ENCODE results near the gene NABP1.

Gene NABP1

DNA sequence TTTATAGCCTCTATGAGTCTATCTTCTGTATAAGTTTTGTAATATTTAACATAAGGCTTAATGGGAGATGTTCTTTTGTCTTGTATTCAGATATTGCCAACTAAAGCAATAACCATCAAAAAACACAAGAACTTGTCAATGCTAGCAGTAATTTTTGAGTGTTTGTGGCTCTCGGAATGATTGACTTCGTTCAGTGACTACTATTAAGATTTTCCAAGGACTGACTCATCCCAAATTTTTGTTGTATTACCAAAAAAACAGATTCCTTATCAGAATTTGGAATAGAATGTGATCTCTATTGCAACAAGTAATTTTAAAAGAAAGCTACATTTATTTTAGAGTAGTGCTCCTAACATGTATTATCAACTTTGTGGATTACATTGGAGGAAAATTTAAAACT lies 8.1 kb downstream of the NABP1 start:
- TF ChIP-seq EGR1 (IDR thresholded peaks at IDR 0.05) (no peak), RAD21 (IDR thresholded peaks at IDR 0.05; ENCODE audit: low read depth) (no peak), EP300 (IDR thresholded peaks at IDR 0.05; ENCODE audit: borderline replicate concordance) (no peak), FOXM1 (IDR thresholded peaks at IDR 0.05; ENCODE audit: borderline replicate concordance, low read depth) (no peak), CREB1 (IDR thresholded peaks at IDR 0.05; ENCODE audit: low read depth) (no peak), TEAD4 (IDR thresholded peaks at IDR 0.05) (no peak), TAF1 (IDR thresholded peaks at IDR 0.05; ENCODE audit: low read depth) (no peak), YY1 (IDR thresholded peaks at IDR 0.05; ENCODE audit: low read depth) (no peak), CEBPB (IDR thresholded peaks at IDR 0.05) (no peak), NFIC (IDR thresholded peaks at IDR 0.05) (no peak), TCF12 (IDR thresholded peaks at IDR 0.05; ENCODE audit: low read depth) (no peak), ZBTB7A (IDR thresholded peaks at IDR 0.05; ENCODE audit: low read depth) (no peak)
- TF ChIP-seq, protein P1, sequence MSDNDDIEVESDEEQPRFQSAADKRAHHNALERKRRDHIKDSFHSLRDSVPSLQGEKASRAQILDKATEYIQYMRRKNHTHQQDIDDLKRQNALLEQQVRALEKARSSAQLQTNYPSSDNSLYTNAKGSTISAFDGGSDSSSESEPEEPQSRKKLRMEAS (IDR thresholded peaks at IDR 0.05) = no peak
- TF ChIP-seq, protein P2, sequence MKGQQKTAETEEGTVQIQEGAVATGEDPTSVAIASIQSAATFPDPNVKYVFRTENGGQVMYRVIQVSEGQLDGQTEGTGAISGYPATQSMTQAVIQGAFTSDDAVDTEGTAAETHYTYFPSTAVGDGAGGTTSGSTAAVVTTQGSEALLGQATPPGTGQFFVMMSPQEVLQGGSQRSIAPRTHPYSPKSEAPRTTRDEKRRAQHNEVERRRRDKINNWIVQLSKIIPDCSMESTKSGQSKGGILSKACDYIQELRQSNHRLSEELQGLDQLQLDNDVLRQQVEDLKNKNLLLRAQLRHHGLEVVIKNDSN (IDR thresholded peaks at IDR 0.05) = no peak
- TF ChIP-seq, protein P3, sequence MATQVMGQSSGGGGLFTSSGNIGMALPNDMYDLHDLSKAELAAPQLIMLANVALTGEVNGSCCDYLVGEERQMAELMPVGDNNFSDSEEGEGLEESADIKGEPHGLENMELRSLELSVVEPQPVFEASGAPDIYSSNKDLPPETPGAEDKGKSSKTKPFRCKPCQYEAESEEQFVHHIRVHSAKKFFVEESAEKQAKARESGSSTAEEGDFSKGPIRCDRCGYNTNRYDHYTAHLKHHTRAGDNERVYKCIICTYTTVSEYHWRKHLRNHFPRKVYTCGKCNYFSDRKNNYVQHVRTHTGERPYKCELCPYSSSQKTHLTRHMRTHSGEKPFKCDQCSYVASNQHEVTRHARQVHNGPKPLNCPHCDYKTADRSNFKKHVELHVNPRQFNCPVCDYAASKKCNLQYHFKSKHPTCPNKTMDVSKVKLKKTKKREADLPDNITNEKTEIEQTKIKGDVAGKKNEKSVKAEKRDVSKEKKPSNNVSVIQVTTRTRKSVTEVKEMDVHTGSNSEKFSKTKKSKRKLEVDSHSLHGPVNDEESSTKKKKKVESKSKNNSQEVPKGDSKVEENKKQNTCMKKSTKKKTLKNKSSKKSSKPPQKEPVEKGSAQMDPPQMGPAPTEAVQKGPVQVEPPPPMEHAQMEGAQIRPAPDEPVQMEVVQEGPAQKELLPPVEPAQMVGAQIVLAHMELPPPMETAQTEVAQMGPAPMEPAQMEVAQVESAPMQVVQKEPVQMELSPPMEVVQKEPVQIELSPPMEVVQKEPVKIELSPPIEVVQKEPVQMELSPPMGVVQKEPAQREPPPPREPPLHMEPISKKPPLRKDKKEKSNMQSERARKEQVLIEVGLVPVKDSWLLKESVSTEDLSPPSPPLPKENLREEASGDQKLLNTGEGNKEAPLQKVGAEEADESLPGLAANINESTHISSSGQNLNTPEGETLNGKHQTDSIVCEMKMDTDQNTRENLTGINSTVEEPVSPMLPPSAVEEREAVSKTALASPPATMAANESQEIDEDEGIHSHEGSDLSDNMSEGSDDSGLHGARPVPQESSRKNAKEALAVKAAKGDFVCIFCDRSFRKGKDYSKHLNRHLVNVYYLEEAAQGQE (IDR thresholded peaks at IDR 0.05; ENCODE audit: low read depth) = no peak

DNA sequence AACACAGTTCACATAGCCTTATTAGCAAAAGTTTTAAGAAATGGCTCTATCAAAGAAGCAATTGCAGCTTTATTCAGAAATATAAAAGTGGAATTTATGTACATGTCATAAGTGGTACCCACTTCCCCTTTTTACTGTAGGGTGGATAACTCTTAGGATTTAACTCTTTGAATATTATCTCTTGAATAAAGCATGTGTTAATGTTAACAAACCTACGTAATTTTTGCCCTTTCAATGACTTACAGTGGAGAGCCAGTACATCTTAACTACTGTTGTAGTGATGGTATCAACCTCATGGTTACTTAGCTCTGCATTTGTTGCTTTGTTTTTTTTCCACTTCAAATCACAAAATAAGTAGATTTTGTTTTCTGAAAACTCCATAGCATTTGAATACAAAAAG lies 8.8 kb downstream of the NABP1 start:
- TF ChIP-seq EP300 (IDR thresholded peaks at IDR 0.05; ENCODE audit: borderline replicate concordance) (no peak), NFIC (IDR thresholded peaks at IDR 0.05) (no peak), YY1 (IDR thresholded peaks at IDR 0.05; ENCODE audit: low read depth) (no peak), CREB1 (IDR thresholded peaks at IDR 0.05; ENCODE audit: low read depth) (no peak), ZBTB7A (IDR thresholded peaks at IDR 0.05; ENCODE audit: low read depth) (no peak), FOXM1 (IDR thresholded peaks at IDR 0.05; ENCODE audit: borderline replicate concordance, low read depth) (no peak), CEBPB (IDR thresholded peaks at IDR 0.05) (no peak), TCF12 (IDR thresholded peaks at IDR 0.05; ENCODE audit: low read depth) (no peak)
- TF ChIP-seq, protein P3 (IDR thresholded peaks at IDR 0.05; ENCODE audit: low read depth) = no peak
- TF ChIP-seq, protein P2 (IDR thresholded peaks at IDR 0.05) = no peak

DNA sequence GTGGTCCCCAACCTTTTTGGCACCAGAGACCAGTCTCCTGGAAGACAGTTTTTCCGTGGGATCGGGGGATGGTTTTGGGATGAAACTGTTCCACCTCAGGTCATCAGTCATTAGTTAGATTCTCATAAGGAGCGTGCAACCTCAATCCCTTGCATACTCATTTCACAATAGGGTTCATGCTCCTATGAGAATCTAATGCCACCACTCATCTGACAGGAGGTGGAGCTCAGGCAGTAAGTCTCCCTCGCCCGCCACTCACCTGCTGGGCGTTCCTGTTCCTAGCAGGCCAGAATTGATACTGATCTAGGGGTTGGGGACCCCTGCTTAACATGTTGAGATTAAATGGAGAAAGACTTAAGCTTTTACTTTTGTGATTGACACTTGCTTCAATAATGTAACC lies 9.9 kb downstream of the NABP1 start:
- TF ChIP-seq TAF1 (IDR thresholded peaks at IDR 0.05; ENCODE audit: low read depth) = no peak
- no peak for TF ChIP-seq RAD21 (IDR thresholded peaks at IDR 0.05; ENCODE audit: low read depth)
- TF ChIP-seq, protein P2 (IDR thresholded peaks at IDR 0.05) = no peak
- no peak for TF ChIP-seq YY1 (IDR thresholded peaks at IDR 0.05; ENCODE audit: low read depth)
- TF ChIP-seq CEBPB (IDR thresholded peaks at IDR 0.05) = no peak
- TF ChIP-seq EP300 (IDR thresholded peaks at IDR 0.05; ENCODE audit: borderline replicate concordance) = no peak
- TF ChIP-seq TCF12 (IDR thresholded peaks at IDR 0.05; ENCODE audit: low read depth) = no peak

DNA sequence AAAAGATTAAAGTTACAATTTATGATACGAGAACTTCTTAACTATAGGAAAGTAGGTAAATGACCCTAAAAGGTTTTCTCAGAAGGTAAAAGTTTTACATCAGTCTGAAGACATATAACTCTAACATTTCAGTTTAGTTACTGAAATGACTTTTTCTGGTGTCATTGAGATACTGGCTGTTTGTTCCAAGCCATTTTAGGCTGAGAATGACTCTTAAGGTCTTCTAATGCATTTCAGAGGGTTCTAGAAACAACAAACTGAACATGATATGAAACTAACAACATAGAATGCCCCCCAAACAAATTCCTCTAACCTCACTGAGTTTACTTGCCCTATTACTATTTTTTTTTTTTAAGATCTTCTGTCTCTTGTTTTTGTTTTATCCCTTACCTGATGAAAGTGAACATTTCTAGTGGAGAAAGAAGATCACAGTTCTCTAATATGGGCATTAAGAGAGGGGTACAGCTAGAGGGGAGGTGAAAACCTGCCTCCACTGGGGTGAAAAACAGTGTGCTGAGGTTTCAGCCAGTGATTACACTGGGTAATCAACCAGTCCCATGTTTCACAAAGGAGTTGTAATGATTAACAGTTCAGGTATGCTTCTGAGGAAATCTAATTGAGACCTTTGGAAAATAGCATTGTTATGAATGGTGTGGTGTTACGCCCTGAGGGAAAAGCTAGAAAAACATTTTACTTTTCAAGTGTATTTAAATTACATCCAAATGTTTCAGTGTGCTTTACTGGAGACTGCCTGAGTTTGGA lies 11.2 kb downstream of the NABP1 start:
- 0 out of 2 replicates have a peak, but pooled peaks have one; percentile 24 for TF ChIP-seq FOXM1 (IDR thresholded peaks at IDR 0.05; ENCODE audit: borderline replicate concordance, low read depth)
- TF ChIP-seq EP300 (IDR thresholded peaks at IDR 0.05; ENCODE audit: borderline replicate concordance) = peak; percentile 49; the same call in 1 of the 2 replicates
- TF ChIP-seq, protein P1 (IDR thresholded peaks at IDR 0.05) = no peak
- TF ChIP-seq NFIC (IDR thresholded peaks at IDR 0.05) = no peak
- TF ChIP-seq CREB1 (IDR thresholded peaks at IDR 0.05; ENCODE audit: low read depth) = no peak
- peak; percentile 67 for TF ChIP-seq TEAD4 (IDR thresholded peaks at IDR 0.05)
- peak; percentile 41; the same call in 1 of the 2 replicates for TF ChIP-seq CEBPB (IDR thresholded peaks at IDR 0.05)

DNA sequence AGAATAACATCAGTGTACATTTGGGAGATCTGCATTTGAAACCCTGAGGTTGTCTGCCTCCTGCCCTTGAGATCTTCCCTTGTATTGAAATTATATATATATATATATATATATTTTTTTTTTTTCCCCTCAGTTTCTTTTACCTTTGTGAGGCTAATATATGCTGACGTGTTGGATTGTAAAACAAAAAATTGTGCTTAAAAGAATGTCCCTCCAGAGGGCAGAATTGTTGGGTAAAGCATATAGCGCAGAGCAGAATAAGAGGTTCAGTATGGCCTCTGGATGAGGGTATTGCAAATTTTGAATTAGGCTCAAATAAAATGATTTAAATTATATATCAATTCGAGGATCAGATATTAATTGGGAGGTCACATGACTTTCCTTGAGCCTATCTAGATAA lies 12.4 kb downstream of the NABP1 start:
- TF ChIP-seq CEBPB (IDR thresholded peaks at IDR 0.05) (no peak), FOXM1 (IDR thresholded peaks at IDR 0.05; ENCODE audit: borderline replicate concordance, low read depth) (no peak), CREB1 (IDR thresholded peaks at IDR 0.05; ENCODE audit: low read depth) (no peak), TCF12 (IDR thresholded peaks at IDR 0.05; ENCODE audit: low read depth) (no peak)
- TF ChIP-seq, protein P3 (IDR thresholded peaks at IDR 0.05; ENCODE audit: low read depth) = no peak

Measured in Ishikawa (cell line).